Mesenchymal stem cell (in vitro differentiated cells and primary cell): ENCODE data around the gene RHBDD1.

Source experiments
- DNase-seq: peaks from one replicate; pipeline ENCODE4 v3.0.0-alpha.2; 2013
- H2AFZ ChIP-seq: one replicate; pipeline ENCODE4 v1.6.1; 2013; ENCODE audit warnings: low read depth, mild to moderate bottlenecking, control low read depth, inconsistent platforms, low read length, moderate library complexity
- H2AK5ac ChIP-seq: 2 replicates; pipeline ENCODE4 v1.6.1; 2013; ENCODE audit warnings: low read length, moderate library complexity, mild to moderate bottlenecking, inconsistent platforms; ENCODE audit not compliant: severe bottlenecking
- H2BK120ac ChIP-seq: one replicate; pipeline ENCODE4 v1.6.1; 2013; ENCODE audit warnings: low read depth, mild to moderate bottlenecking, inconsistent platforms, low read length, moderate library complexity
- H2BK12ac ChIP-seq, 2 experiments: one replicate each; pipeline ENCODE4 v1.6.1; 2013; ENCODE audit warnings: inconsistent platforms in 2 of 2, low read length in 2 of 2, mild to moderate bottlenecking in 2 of 2, moderate library complexity in 2 of 2, control low read depth in 1 of 2
- H2BK15ac ChIP-seq: one replicate; pipeline ENCODE4 v1.6.1; 2013; ENCODE audit warnings: mild to moderate bottlenecking, low read depth, inconsistent platforms; ENCODE audit not compliant: poor library complexity, severe bottlenecking
- H2BK5ac ChIP-seq: 2 replicates; pipeline ENCODE4 v1.6.1; 2013; ENCODE audit warnings: low read depth, mild to moderate bottlenecking, low read length, control low read depth, inconsistent platforms; ENCODE audit not compliant: poor library complexity, severe bottlenecking
- H3K14ac ChIP-seq, 2 experiments: one replicate each; pipeline ENCODE4 v1.6.1; 2013; ENCODE audit warnings: inconsistent platforms in 2 of 2, low read length in 2 of 2, control low read depth in 1 of 2, mild to moderate bottlenecking in 1 of 2, moderate library complexity in 1 of 2
- H3K18ac ChIP-seq, 2 experiments: one replicate each; pipeline ENCODE4 v1.6.1; 2013; ENCODE audit warnings: inconsistent platforms in 2 of 2, low read length in 2 of 2, control low read depth in 1 of 2, low read depth in 1 of 2, mild to moderate bottlenecking in 1 of 2
- H3K23ac ChIP-seq, 2 experiments: one replicate each; pipeline ENCODE4 v1.6.1; 2013; ENCODE audit warnings: inconsistent platforms in 2 of 2, low read length in 2 of 2, mild to moderate bottlenecking in 2 of 2, moderate library complexity in 2 of 2, control low read depth in 1 of 2
- H3K27ac ChIP-seq: 2 replicates; pipeline ENCODE4 v1.5.1; 2013; ENCODE audit warnings: mild to moderate bottlenecking, moderate library complexity, low read length, control low read depth, inconsistent platforms; ENCODE audit not compliant: poor library complexity, severe bottlenecking
- H3K27me3 ChIP-seq, 2 experiments: 2 replicates each; pipeline versions ENCODE4 v1.6.1 to v1.7.0; 2013; ENCODE audit warnings: low read length in 2 of 2, mild to moderate bottlenecking in 2 of 2, moderate library complexity in 2 of 2, control low read depth in 1 of 2, inconsistent platforms in 1 of 2; ENCODE audit not compliant: control insufficient read depth in 1 of 2, insufficient read depth in 1 of 2
- H3K36me3 ChIP-seq, 2 experiments: 2 replicates each; pipeline versions ENCODE4 v1.6.1 to v1.7.0; 2013; ENCODE audit warnings: low read length in 2 of 2, control low read depth in 1 of 2, inconsistent platforms in 1 of 2, low read depth in 1 of 2, mild to moderate bottlenecking in 1 of 2; ENCODE audit not compliant: insufficient read depth in 2 of 2, control insufficient read depth in 1 of 2
- H3K4ac ChIP-seq, 2 experiments: one replicate each; pipeline ENCODE4 v1.6.1; 2013; ENCODE audit warnings: inconsistent platforms in 2 of 2, low read length in 2 of 2, mild to moderate bottlenecking in 2 of 2, moderate library complexity in 2 of 2, control low read depth in 1 of 2, low read depth in 1 of 2
- H3K4me1 ChIP-seq: 2 replicates; pipeline ENCODE4 v1.6.1; 2013; ENCODE audit warnings: low read depth, low read length, control low read depth; ENCODE audit not compliant: control insufficient read depth, insufficient read depth
- H3K4me2 ChIP-seq: 2 replicates; pipeline ENCODE4 v1.6.1; 2013; ENCODE audit warnings: low read length, mild to moderate bottlenecking, inconsistent platforms; ENCODE audit not compliant: poor library complexity, severe bottlenecking
- H3K4me3 ChIP-seq, 2 experiments: 2 replicates each; pipeline versions ENCODE4 v1.5.1 to v1.7.0; 2013; ENCODE audit warnings: low read length in 2 of 2, mild to moderate bottlenecking in 2 of 2, control low read depth in 1 of 2, low read depth in 1 of 2; ENCODE audit not compliant: insufficient read depth in 1 of 2
- H3K79me1 ChIP-seq: replicated peaks from 2 replicates; pipeline ENCODE4 v1.6.1; 2013; ENCODE audit warnings: mild to moderate bottlenecking, control low read depth, low read length, inconsistent platforms; ENCODE audit not compliant: poor library complexity, severe bottlenecking
- H3K9ac ChIP-seq: 2 replicates; pipeline ENCODE4 v1.7.0; 2013; ENCODE audit warnings: mild to moderate bottlenecking, low read length, moderate library complexity
- H3K9me3 ChIP-seq: 2 replicates; pipeline ENCODE4 v1.7.0; 2013; ENCODE audit warnings: mild to moderate bottlenecking, low read length; ENCODE audit not compliant: control insufficient read depth
- H4K8ac ChIP-seq: one replicate; pipeline ENCODE4 v1.6.1; 2013; ENCODE audit warnings: inconsistent platforms, mild to moderate bottlenecking, low read length, moderate library complexity
- H4K91ac ChIP-seq: one replicate; pipeline ENCODE4 v1.6.1; 2013; ENCODE audit warnings: mild to moderate bottlenecking, low read length, inconsistent platforms
- WGBS: methylation state at CpG from one replicate; pipeline ENCODE4 v1.1.7; 2013; ENCODE audit warnings: mixed read lengths; 5-methylcytosine and 5-hydroxymethylcytosine counted together

RHBDD1 gene

DNA sequence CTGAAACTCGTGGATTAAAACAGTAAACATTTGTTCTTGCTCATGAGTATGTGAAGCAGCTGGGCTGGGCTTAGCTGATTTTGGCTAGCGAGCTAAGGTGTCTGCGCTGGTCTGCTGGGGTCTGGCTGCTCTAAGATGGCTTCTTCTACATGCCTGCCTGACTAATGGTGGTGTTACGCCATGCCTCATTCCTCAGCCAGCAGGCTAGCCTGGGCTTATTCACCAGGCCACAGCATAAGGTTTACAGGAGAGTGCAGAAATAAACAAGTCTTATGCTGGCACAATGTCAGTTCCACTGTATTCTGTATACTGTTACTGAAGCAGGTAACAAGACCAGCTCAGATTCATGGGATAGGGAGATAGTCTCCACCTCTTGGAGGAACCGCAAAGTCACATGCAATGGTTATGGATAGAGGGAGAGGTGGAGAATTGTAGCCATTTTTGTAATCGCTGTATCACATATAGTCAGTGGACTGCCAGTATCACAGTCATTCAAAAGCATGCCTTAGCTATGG lies 80.0 kb downstream of the RHBDD1 start:
- H3K27ac ChIP-seq = no peak overlapping the region
- no peaks in the 10 kb centered on the region for H3K9me3 ChIP-seq
- no peak overlapping the region for H2BK15ac ChIP-seq
- no peaks in the 10 kb centered on the region for H3K27me3 ChIP-seq
- 95% methylated on average over 6 of the region's 6 CpGs for WGBS
- H3K18ac ChIP-seq = no peak overlapping the region
- no peak overlapping the region for H2BK12ac ChIP-seq
- no peak overlapping the region for H3K23ac ChIP-seq
- peak; percentile 77 for DNase-seq
- H3K9ac ChIP-seq = no peak overlapping the region
- H3K4me1 ChIP-seq = peaks cover 2% of the 10 kb centered on the region
- H3K4me3 ChIP-seq = no peak overlapping the region
- no peaks in the 10 kb centered on the region for H3K79me1 ChIP-seq
- no peak overlapping the region for H3K4me2 ChIP-seq
- no peak overlapping the region for H2AK5ac ChIP-seq
- no peak overlapping the region for H4K91ac ChIP-seq
- H2BK120ac ChIP-seq = no peak overlapping the region
- no peak overlapping the region for H2AFZ ChIP-seq
- no peak overlapping the region for H2BK5ac ChIP-seq
- no peak overlapping the region for H3K4ac ChIP-seq
- peak overlapping the region in 1 of 2 experiments; percentile 68 for H3K14ac ChIP-seq
- no peaks in the 10 kb centered on the region for H3K36me3 ChIP-seq
- H4K8ac ChIP-seq = no peak overlapping the region

DNA sequence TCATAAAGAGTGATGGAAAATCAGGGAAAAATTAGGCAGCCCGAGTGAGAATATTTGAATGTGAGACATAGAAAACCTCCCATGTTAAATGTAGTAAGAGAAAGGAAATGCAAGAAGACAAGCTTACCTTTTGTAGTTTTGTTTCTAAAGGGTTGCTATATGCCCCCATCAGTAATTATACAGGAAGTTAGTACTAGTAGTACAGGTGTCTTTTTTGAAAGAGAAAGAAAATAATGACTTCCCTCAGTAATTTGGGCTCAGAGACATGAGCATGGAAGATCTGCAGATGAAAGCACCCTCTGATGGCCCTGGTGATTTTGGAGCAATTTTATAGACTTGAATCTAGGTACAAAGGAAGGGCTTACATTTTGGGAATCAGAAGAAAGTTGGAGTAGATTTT lies 80.8 kb downstream of the RHBDD1 start:
- no peaks in the 10 kb centered on the region for H3K36me3 ChIP-seq

DNA sequence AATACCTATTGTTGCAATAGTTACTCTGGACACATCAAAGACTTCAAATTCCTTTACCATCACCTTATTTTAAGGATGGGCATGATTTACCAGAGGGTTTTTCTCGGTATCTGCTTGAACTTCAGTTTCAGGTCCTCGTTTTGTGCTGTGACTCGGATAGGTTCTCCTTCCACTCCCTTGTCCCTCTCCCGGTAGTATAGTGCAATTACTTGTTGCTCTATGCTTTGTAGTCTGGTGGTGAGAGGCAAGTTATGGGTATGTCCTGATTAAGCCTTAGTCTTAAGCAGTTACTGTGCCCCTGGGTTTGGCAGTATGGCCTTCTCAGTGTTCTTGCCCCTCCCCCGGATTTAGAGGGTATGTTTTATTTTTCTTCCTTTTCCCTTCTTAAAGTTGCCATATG lies 96.6 kb downstream of the RHBDD1 start:
- H2BK12ac ChIP-seq = no peak overlapping the region
- H3K4me2 ChIP-seq = no peak overlapping the region
- H2BK5ac ChIP-seq = no peak overlapping the region
- H2AK5ac ChIP-seq = no peak overlapping the region
- no peak overlapping the region for H3K27ac ChIP-seq
- no peak overlapping the region for H2BK15ac ChIP-seq
- no peak overlapping the region for H2AFZ ChIP-seq
- no peak overlapping the region for H3K23ac ChIP-seq
- H3K4ac ChIP-seq = no peak overlapping the region
- H3K4me3 ChIP-seq = no peak overlapping the region
- no peak overlapping the region for H4K91ac ChIP-seq
- 88% methylated on average over 1 of the region's 5 CpGs for WGBS
- no peak overlapping the region for H3K18ac ChIP-seq
- H3K4me1 ChIP-seq = no peaks in the 10 kb centered on the region
- H2BK120ac ChIP-seq = no peak overlapping the region
- H4K8ac ChIP-seq = no peak overlapping the region
- no peak overlapping the region for H3K9ac ChIP-seq
- H3K36me3 ChIP-seq = no peaks in the 10 kb centered on the region
- H3K27me3 ChIP-seq = no peaks in the 10 kb centered on the region
- no peaks in the 10 kb centered on the region for H3K9me3 ChIP-seq
- H3K14ac ChIP-seq = no peak overlapping the region
- no peak for DNase-seq
- H3K79me1 ChIP-seq = no peaks in the 10 kb centered on the region

More for the DNA sequence above, 80.8 kb downstream of the RHBDD1 start:
- no peak overlapping the region for H3K9ac ChIP-seq
- no peak overlapping the region for H3K18ac ChIP-seq
- H4K8ac ChIP-seq = no peak overlapping the region
- no peak overlapping the region for H2BK15ac ChIP-seq
- H3K23ac ChIP-seq = no peak overlapping the region
- WGBS = 93% methylated on average over 1 of the region's 1 CpG
- no peak overlapping the region for H2BK120ac ChIP-seq
- H2AK5ac ChIP-seq = no peak overlapping the region
- no peaks in the 10 kb centered on the region for H3K79me1 ChIP-seq
- H2AFZ ChIP-seq = no peak overlapping the region
- H3K4ac ChIP-seq = no peak overlapping the region
- no peak overlapping the region for H3K4me3 ChIP-seq
- no peak overlapping the region for H3K14ac ChIP-seq
- H3K4me2 ChIP-seq = no peak overlapping the region
- no peak overlapping the region for H4K91ac ChIP-seq
- H3K27me3 ChIP-seq = no peaks in the 10 kb centered on the region
- no peak overlapping the region for H3K27ac ChIP-seq
- H3K4me1 ChIP-seq = peaks cover 2% of the 10 kb centered on the region
- H2BK5ac ChIP-seq = no peak overlapping the region
- no peaks in the 10 kb centered on the region for H3K9me3 ChIP-seq
- no peak overlapping the region for H2BK12ac ChIP-seq
- DNase-seq = no peak

DNA sequence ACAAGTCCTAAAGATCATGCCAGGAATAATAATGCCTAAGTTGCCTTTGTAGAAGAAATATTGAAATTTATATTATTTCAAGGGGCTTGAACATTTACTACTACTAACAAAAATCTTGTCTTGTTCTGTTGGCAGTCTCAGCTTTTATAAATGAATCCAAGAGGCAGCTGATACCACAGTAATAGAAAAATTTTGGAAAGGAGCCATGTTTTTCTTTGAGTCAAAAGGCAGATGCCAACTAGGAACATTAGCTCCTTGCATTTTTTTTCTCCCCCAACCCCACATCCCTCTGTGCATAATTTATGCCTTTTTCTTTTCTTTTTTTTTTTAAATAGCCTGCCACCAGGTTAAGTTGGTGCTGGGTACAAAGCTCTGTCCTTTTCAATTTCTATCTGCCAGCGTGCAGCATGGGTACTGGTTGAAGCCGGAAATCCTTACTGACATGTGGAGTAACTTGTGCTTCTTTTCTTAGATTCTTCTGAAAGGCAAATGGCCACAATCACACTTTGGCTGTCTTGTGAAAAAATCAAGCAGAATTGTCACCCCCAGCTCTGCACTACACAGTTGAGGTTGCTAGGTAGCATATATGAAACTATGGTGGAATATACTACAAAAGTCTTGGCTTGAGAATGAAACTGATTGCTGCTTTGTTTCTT lies 98.8 kb downstream of the RHBDD1 start:
- Histone ChIP-seq H2BK5ac (no peak overlapping the region), H4K91ac (no peak overlapping the region), H3K79me1 (no peaks in the 10 kb centered on the region), H3K36me3 (no peaks in the 10 kb centered on the region), H3K23ac (no peak overlapping the region), H3K4me3 (no peak overlapping the region), H2AK5ac (no peak overlapping the region), H3K18ac (no peak overlapping the region), H3K4ac (no peak overlapping the region), H2AFZ (no peak overlapping the region), H2BK120ac (no peak overlapping the region), H3K9ac (no peak overlapping the region), H3K27me3 (no peaks in the 10 kb centered on the region), H3K4me1 (no peaks in the 10 kb centered on the region), H2BK12ac (no peak overlapping the region), H3K27ac (no peak overlapping the region), H3K14ac (no peak overlapping the region), H4K8ac (no peak overlapping the region), H2BK15ac (no peak overlapping the region), H3K9me3 (no peaks in the 10 kb centered on the region), H3K4me2 (no peak overlapping the region)
- no peak for DNase-seq
- 93% methylated on average over 2 of the region's 2 CpGs for WGBS
